HG02610 (cell line): Measurements from ENCODE around the gene SHISAL1.
"Not testable (repeated sequence)": the region's sequence is repeated elsewhere in the genome, so short reads cannot be mapped to it uniquely, and the experiment has no call there.

Experiments
- ATAC-seq: cut with Tn5 transposase; IDR thresholded peaks from one replicate; pipeline ENCODE4 v1.9.1; 2021; ENCODE audit warnings: mild to moderate bottlenecking, moderate library complexity; ENCODE audit not compliant: unreplicated experiment

SHISAL1 gene

DNA sequence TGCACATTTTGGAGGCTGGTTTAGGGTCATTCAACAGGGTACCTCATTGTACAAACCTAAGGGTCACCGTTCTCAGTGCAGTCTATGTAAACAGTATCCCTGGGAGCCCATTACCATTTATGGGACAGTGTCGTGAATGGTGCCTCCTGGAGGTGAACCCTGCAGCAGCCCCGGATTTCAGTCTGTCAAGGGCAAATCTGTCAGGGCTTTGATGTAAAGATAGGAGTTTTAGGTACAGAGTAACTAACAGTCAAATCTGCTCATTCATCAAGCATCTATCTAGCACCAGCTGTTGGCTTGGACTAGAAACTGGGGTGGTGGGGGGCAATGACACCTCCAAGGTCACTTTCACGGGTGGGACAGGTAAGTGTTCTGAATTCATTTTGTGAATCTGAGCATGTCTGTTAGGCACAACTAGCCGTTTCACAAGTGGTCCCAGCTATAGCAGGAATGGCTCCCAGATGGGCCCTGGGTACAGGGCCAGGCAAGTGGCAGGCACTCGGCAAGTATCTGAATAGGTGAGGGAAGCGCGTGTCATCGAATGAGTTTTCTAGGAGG, 68.4 kb downstream of the SHISAL1 start:
- ATAC-seq, result no peak

DNA sequence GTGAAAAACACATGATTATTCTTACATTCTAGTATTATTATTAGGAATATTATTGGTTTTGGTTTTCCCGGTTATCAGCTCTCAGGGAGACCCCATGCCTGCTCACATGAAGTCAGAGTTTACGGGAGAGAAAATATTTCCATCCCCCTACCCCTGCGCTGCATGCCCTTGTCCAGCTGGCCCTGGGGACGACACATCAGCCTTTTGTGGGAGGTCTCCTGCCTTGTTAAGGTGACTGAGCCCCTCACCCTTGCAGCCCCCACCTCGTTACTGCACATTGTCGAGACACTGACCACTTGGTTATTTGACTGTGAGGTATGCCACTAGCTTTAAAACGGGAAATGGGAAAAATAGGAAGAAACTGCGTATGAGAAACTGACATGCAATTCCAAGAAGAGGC, 69.0 kb downstream of the SHISAL1 start:
- no peak for ATAC-seq

GRCh38 chr22:44242946-44243724, 69.6 kb downstream of the SHISAL1 start:
- ATAC-seq, result no peak

GRCh38 chr22:44241121-44241520, 71.6 kb downstream of the SHISAL1 start:
- not testable (repeated sequence) for ATAC-seq

DNA sequence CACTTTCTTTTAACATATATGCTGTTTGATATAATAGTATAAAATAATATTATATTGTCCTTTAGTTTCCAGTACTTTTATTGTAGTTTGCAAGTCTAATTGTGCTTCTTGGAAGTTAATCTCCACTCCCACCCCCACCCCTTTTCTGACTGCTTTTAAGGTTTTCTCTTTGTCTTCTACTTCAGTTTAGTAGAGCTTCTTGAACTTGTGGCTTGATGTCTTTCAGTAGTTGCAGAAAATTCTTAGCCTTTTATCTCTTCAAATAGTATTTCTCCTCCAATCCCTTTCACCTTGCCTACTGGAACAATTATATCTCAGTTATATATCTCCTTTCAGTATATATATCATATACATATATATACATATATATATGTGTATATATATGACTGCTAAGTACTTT, 75.5 kb downstream of the SHISAL1 start:
- no peak for ATAC-seq

DNA sequence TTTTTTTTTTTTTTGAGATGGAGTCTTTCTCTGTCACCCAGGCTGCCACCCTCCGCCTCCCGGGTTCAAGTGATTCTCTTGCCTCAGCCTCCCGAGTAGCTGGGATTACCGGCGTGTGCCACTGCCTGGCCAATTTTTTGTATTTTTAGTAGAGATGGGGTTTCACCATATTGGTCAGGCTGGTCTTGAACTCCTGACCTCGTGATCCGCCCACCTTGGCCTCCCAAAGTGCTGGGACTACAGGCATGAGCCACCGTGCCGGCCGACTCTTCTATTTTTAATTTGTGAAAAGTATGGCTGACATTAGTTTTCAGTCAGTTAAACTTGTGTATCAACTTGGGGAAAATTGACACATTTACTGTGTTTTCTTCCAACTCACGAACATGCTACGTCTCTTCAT, 78.4 kb downstream of the SHISAL1 start:
- not testable (repeated sequence) for ATAC-seq

- no peak for ATAC-seq
Measured at GRCh38 chr22:44231233-44231632, 81.5 kb downstream of the SHISAL1 start.

- ATAC-seq, result no peak
Measured at GRCh38 chr22:44229809-44230208, 82.9 kb downstream of the SHISAL1 start.

DNA sequence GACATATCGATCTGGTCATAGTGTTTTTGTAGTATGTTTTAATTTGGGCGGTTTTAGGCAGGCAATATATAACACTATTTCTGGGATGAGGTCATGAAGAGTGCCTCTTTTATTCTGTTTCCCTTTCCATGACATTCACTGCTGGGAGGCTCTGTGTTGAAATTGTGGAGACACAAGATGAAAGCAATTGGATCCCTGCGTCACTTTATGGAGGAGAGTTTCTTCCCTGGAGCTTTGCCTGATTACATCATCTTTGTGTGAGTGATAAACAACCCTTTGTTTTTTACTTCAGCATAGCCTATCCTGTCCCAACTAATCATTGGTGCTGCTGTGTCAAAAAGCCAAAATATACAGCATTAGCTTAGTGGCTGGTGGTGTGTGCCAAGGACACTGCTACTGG, 83.4 kb downstream of the SHISAL1 start:
- ATAC-seq, result no peak

DNA sequence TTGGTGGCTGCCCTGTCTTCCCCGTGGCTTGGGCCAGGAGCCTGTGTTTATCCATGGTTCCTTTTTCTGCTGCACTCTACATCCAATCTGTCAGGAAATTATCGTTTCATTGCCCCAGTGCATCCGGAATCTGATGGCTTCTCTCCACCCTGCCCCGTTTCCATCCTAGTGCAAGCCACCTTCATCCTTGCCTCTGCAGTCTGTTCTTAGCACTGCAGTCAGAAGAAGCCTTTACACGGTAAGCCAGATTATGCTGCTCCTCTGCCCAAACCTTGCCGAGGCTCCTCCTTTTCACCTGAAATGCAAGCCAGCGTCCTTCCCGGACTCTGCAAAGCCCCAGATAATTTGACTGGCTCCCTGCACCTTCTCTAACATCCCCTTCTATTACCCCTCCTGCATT, 86.9 kb downstream of the SHISAL1 start:
- ATAC-seq, result no peak

- ATAC-seq, result no peak
Measured at GRCh38 chr22:44225091-44225689, 87.6 kb downstream of the SHISAL1 start.

DNA sequence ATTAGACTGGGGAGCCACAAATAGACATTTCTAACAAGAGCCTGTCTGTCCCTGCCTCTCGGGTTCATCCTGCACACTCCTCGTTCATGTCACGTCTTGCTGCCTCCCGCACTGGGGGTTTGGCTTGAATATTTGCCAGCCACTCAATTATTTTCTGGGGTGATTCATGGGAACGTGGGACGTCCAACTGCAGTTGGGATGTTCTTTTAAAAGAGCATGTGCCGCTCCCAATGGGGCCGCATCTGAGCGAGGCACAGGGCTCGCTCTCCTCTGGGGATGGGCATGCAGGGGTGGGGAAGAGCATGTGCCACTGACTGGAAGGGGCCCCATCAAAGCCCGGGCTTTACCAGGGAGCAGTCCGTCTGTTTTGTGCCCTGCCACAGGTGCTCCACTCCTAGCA, 88.6 kb downstream of the SHISAL1 start:
- ATAC-seq, result no peak

GRCh38 chr22:44221710-44222475, 90.9 kb downstream of the SHISAL1 start:
- ATAC-seq, result no peak

- no peak for ATAC-seq
Measured at GRCh38 chr22:44220727-44221680, 91.7 kb downstream of the SHISAL1 start.

GRCh38 chr22:44219101-44219870, 93.5 kb downstream of the SHISAL1 start:
- ATAC-seq, result no peak

GRCh38 chr22:44218071-44218470, 94.7 kb downstream of the SHISAL1 start:
- ATAC-seq, result no peak

DNA sequence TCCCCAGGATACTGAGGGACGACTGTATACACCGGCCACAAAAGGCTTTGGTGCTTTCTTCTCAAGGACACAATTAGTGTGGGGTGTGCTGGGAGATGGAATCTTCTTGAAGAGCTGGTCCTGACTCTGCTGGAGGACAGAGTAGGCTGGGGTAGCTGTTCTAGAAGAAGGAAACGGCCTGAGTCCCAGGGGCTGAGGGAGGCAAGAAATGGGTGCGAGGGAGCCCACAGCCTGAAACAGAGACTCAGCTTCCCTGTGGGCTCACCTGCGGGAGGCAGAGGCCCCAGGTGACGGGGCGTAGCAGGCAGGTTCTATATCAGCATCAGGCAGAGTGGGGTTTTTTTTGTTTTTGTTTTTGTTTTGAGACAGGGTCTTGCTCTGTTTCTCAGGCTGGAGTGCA, 95.4 kb downstream of the SHISAL1 start:
- no peak for ATAC-seq

DNA sequence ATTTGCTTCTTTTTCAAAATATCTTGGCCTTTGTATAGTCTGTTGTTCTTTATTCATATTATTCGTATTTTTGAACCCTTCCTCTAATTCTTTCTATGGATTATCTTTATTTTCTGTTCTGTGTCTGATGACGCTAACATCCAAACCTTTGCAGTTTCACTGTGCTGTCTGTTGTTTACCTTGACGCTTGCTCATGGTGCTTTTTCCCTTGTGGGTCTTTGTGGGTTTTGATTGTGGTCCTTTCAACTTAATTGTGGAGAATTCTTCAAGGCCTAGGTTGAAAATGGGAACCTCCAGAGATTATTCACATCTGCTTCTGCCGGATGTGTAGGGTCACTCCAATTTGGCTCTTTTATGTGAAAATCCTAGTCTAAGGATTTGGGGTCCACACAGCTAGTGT, 97.5 kb downstream of the SHISAL1 start:
- ATAC-seq, result no peak

DNA sequence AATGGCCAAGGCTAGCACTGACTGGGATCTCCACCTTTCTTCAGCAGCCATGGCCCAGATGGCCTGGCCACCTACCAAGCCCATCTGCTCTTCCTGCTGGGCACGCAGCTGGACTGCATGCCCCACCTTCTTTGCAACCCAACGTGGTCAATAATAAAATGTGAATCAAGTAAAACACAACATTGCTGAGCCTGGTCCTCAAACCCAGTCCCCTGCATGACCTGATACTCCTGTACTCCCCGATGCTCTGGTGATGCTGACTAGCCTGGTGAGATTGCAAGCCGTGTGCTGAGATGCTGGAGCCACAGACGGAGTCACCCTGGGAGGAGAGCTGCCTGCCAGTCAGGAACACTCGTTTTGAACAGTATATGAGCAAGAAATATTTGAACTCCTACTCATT, 98.0 kb downstream of the SHISAL1 start:
- no peak for ATAC-seq

- no peak for ATAC-seq
Measured at GRCh38 chr22:44214187-44214586, 98.6 kb downstream of the SHISAL1 start.
